Brain microvascular endothelial cell (primary cell): ENCODE results near the gene SNX15.
"Not testable (repeated sequence)": the region's sequence is repeated elsewhere in the genome, so short reads cannot be mapped to it uniquely, and the experiment has no call there.

Experiments
- DNase-seq: peaks from one replicate; pipeline ENCODE4 v3.0.0-alpha.2; 2020
- H3K27ac ChIP-seq: fragments of 250-450 bp; sonication (Bioruptor Pico); 2 replicates; pipeline ENCODE4 v1.5.1; 2020; ENCODE audit warnings: mild to moderate bottlenecking, moderate library complexity
- H3K27me3 ChIP-seq: fragments of 250-450 bp; sonication (Bioruptor Pico); replicated peaks from 2 replicates; pipeline ENCODE4 v1.5.1; 2020; ENCODE audit warnings: mild to moderate bottlenecking
- H3K36me3 ChIP-seq: fragments of 250-450 bp; sonication (Bioruptor Pico); replicated peaks from 2 replicates; pipeline ENCODE4 v1.5.1; 2020; ENCODE audit warnings: mild to moderate bottlenecking
- H3K4me3 ChIP-seq: 2 replicates; pipeline ENCODE4 v1.5.1; 2011; ENCODE audit warnings: low read depth, mild to moderate bottlenecking, control low read depth, low read length, moderate library complexity
- in situ Hi-C: cut with HindIII; loops from 2 replicates; pipeline ENCODE4 v1.10.0; 2017; ENCODE audit warnings: low sequenced_read_pairs, low pct_ligation_motif_present
- TF ChIP-seq, protein P1 (sequence below): IDR thresholded peaks from 2 replicates; pipeline ENCODE4 v1.5.1; 2011; ENCODE audit warnings: low read depth, mild to moderate bottlenecking, moderate library complexity, low read length, control low read depth, inconsistent platforms; ENCODE audit errors: missing control alignments

The SNX15 gene

DNA sequence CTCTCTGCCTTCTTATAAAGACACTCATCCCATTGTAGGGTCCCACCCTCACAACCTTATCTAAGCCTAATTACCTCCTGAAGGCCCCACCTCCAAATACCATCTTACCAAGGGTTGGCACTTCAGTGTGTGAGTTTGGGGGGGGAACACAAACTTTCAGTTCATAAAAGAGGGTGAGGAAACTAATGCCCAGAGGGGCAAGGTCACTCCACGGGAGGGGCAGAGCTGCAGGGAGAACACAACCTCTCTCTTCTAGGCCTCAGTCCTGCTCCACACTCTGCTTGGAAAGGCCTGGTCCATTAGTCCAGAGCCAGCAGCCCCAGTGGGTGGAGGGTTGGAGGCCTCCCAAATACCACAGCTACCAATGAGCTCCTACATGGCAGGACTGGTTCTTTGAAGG, 27.8 kb upstream of the SNX15 start:
- in situ Hi-C loops = no loop called here
- TF ChIP-seq, protein P1, sequence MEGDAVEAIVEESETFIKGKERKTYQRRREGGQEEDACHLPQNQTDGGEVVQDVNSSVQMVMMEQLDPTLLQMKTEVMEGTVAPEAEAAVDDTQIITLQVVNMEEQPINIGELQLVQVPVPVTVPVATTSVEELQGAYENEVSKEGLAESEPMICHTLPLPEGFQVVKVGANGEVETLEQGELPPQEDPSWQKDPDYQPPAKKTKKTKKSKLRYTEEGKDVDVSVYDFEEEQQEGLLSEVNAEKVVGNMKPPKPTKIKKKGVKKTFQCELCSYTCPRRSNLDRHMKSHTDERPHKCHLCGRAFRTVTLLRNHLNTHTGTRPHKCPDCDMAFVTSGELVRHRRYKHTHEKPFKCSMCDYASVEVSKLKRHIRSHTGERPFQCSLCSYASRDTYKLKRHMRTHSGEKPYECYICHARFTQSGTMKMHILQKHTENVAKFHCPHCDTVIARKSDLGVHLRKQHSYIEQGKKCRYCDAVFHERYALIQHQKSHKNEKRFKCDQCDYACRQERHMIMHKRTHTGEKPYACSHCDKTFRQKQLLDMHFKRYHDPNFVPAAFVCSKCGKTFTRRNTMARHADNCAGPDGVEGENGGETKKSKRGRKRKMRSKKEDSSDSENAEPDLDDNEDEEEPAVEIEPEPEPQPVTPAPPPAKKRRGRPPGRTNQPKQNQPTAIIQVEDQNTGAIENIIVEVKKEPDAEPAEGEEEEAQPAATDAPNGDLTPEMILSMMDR = no peak
- Histone ChIP-seq H3K36me3 (no peaks in the 10 kb centered on the region), H3K27ac (no peak overlapping the region), H3K27me3 (no peaks in the 10 kb centered on the region), H3K4me3 (no peak overlapping the region)
- no peak for DNase-seq

DNA sequence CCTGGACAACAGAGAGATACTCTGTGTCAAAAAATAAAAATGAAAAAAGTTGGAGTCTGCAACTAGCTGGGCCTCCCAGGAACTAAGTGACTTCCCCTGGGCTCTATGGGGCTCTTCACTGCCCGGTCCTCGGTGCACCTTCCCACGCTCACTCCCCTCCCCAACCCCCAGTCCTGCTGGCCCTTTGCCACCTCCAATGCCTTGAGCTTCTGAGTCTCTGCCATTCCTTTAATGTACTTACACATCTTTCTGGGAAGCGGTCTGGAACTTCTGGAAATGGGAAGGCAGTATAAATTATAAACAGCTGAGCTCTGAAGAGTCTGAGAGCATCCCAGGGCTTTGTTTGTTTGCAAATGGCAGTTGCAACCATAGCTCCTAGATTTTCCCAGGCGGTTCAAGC, 24.5 kb upstream of the SNX15 start:
- no peak for DNase-seq
- Histone ChIP-seq H3K27ac (no peak overlapping the region), H3K4me3 (no peak overlapping the region), H3K27me3 (no peaks in the 10 kb centered on the region), H3K36me3 (no peaks in the 10 kb centered on the region)
- TF ChIP-seq, protein P1 = no peak
- in situ Hi-C loops = no loop called here

- TF ChIP-seq, protein P1 = no peak
- DNase-seq = peak; percentile 34
- in situ Hi-C loops = no loop called here
- H3K36me3 ChIP-seq = no peaks in the 10 kb centered on the region
- H3K27ac ChIP-seq = no peak overlapping the region
- H3K4me3 ChIP-seq = no peak overlapping the region
- no peaks in the 10 kb centered on the region for H3K27me3 ChIP-seq
Measured at GRCh38 chr11:65003282-65003681, 24.0 kb upstream of the SNX15 start.

DNA sequence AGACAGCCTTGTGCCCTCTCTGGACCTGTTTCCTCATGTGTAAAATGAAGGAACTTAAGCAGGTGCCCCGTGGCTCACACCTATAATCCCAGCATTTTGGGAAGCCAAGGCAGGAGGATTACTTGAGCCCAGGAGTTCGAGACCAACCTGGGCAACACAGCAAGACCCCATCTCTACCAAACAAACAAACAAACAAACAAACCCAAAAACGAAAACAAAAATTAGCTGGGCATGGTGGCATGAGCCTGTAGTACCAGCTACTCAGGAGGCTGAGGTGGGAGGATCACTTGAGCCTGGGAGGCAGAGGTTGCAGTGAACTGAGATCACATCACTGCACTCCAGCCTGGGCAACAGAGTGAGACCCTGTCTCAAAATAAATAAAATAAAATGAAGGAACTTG, 23.3 kb upstream of the SNX15 start:
- H3K36me3 ChIP-seq, H3K27ac ChIP-seq, in situ Hi-C loops: not testable (repeated sequence)

DNA sequence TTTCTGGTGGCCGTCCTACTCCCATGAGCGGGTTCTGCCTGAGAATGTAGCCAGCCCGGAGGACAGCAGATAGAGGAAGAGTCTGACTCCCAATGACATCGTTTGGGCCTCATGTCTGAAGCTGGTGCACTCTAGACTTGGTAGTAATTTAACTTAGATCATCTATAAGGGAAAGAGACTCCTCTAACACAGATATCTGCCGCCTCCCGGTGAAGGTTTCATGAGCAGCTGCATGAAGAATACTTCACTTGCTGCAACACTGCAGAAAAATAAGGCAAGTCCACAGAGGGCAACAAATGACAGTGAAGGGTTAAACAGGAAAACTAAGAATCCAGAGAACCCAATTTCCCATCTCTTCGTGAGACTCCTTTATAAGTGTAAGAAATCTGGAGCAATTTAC, 19.2 kb upstream of the SNX15 start:
- Histone ChIP-seq H3K27me3 (no peaks in the 10 kb centered on the region), H3K4me3 (no peak overlapping the region), H3K27ac (no peak overlapping the region), H3K36me3 (no peaks in the 10 kb centered on the region)
- TF ChIP-seq, protein P1 = no peak
- no peak for DNase-seq
- in situ Hi-C loops = no loop called here

More for the DNA sequence above, 23.3 kb upstream of the SNX15 start:
- not testable (repeated sequence) for DNase-seq, H3K4me3 ChIP-seq, H3K27me3 ChIP-seq

DNA sequence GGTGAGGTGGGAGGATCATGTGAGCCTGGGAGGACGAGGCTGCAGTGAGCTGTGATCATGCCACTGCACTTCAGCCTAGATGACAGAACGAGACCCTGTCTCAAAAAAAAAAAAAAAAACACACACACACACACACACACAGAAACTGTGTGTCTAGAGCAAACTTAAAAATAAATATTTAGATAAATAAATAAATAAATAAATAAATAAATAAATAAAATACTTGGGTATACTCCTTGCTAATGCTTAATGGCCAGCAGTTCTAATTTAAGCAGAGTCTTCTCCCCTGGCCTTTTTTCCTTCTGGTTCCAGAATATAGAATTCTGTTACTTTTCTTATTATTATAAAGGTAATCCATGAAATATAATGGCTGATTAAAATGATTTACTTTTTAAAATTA, 18.4 kb upstream of the SNX15 start:
- no peak for DNase-seq
- Histone ChIP-seq H3K36me3 (no peaks in the 10 kb centered on the region), H3K27ac (no peak overlapping the region), H3K4me3 (no peak overlapping the region), H3K27me3 (no peaks in the 10 kb centered on the region)
- TF ChIP-seq, protein P1 = no peak
- in situ Hi-C loops = no loop called here
